BJ (cell line): ENCODE measurements around the gene PATJ. TPM values are rescaled to one million over a fixed set of nuclear protein-coding genes. Genes with fewer than 3 reads are reported as not detected.

Source experiments
- CTCF ChIA-PET: fragments of 350-600 bp; formaldehyde crosslinking; extraction: SDS; loops from one replicate; lab custom pipeline; 2021; ENCODE audit warnings: antibody characterized with exemption, inconsistent platforms; lab: Yijun Ruan, JAX
- POLR2A ChIA-PET: fragments of 300-600 bp; sonication (Branson Sonifier 250); formaldehyde crosslinking; extraction: SDS; loops from one replicate; lab custom pipeline; 2021; ENCODE audit warnings: antibody characterized with exemption; lab: Charles Lee
- DNase-seq: peaks from one replicate; pipeline ENCODE4 v3.0.0-alpha.2; 2011; ENCODE audit warnings: low read depth
- H3K27me3 ChIP-seq: 2 replicates; pipeline ENCODE4 v1.6.0; 2011; ENCODE audit warnings: low read length; ENCODE audit not compliant: control insufficient read depth, insufficient read depth
- H3K36me3 ChIP-seq: 2 replicates; pipeline ENCODE4 v1.5.1; 2011; ENCODE audit warnings: low read length; ENCODE audit not compliant: control insufficient read depth, insufficient read depth
- H3K4me3 ChIP-seq: 2 replicates; pipeline ENCODE4 v1.5.1; 2011; ENCODE audit warnings: low read depth, mild to moderate bottlenecking, control low read depth, low read length
- CTCF ChIP-seq: IDR thresholded peaks from 2 replicates; pipeline ENCODE4 v1.5.1; 2011; ENCODE audit warnings: low read depth, mild to moderate bottlenecking, control low read depth, inconsistent platforms, low read length, moderate library complexity; ENCODE audit not compliant: insufficient read depth
- polyA plus RNA-seq: library from polyadenylated mRNA; depleted of rRNA; stranded (reverse); fragments of >200 nt; gene quantifications from 2 replicates; pipeline ENCODE4 v1.2.3, GENCODE V29; 2011

Gene PATJ
- polyA plus RNA-seq, 1 experiment: 3.0 TPM

DNA sequence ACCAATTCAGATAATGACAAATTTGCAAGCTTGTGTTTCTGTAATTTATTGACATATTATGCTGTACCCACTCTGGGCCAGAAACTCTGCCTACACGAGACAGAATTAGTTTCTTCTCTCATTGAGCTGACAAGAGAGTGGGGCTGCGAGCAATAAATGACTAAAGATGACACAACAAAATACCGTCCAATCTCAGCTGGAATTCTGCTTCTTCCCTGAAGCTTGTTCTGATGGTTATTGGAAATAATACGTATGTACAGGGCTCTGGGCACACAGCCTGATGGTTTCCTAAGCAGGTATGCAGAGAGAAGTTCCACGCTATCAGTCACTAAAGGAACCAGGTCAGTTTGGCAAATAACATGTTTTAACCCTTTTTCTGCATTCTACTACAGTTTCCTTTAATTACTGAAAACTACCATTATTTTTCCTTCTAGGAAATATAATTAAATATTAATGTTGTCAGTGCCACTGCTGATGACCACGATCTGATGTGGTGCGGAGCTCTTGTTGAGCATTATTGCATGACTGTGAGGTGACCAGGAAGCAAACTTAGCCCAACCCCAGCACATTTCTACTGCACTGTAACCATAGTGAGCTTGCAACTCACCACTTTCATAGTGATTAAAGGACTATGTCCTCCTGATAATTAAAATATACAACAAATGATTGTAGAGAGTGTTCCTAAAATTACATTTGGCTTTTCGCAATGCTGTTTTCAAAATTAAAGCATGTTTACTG lies 231.0 kb downstream of the PATJ start:
- DNase-seq: no peak
- no peak for TF ChIP-seq CTCF
- H3K27me3 ChIP-seq: no peaks in the 10 kb centered on the region
- no peaks in the 10 kb centered on the region for H3K36me3 ChIP-seq
- CTCF ChIA-PET: interaction anchor here (1.0 kb wide), 1 partner anchor 13 kb away, joined by 4 read pairs; no protein-coding TSS in a partner anchor
- POLR2A ChIA-PET: no interaction called here
- H3K4me3 ChIP-seq: no peak overlapping the region

- no peak for TF ChIP-seq CTCF
- POLR2A ChIA-PET: no interaction called here
- no peak for DNase-seq
- Histone ChIP-seq H3K27me3 (no peaks in the 10 kb centered on the region), H3K4me3 (no peak overlapping the region), H3K36me3 (no peaks in the 10 kb centered on the region)
- CTCF ChIA-PET: no interaction called here
Observed at GRCh38 chr1:61975638-61976037, 233.4 kb downstream of the PATJ start.

DNA sequence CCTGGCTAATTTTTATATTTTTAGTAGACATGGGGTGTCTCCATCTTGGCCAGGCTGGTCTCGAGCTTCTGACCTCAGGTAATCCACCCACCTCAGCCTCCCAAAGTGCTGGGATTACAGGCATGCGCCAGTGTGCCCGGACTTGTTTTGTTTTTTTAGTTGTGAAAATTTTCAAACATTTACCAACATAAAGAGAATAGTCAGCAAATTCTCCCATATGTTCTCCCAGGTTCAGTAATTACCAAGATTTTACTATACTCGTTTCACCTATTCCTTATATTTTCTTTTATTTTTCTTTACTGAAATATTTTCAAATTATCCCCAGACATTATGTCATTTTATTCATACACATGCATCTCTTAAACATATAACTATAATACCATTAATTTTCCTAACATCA lies 234.3 kb downstream of the PATJ start:
- Histone ChIP-seq H3K27me3 (no peaks in the 10 kb centered on the region), H3K36me3 (no peaks in the 10 kb centered on the region), H3K4me3 (no peak overlapping the region)
- no peak for DNase-seq
- no peak for TF ChIP-seq CTCF
- POLR2A ChIA-PET: no interaction called here
- CTCF ChIA-PET: no interaction called here

- no peak for DNase-seq
- no peak for TF ChIP-seq CTCF
- POLR2A ChIA-PET: no interaction called here
Observed at GRCh38 chr1:61978796-61979195, 236.5 kb downstream of the PATJ start.

DNA sequence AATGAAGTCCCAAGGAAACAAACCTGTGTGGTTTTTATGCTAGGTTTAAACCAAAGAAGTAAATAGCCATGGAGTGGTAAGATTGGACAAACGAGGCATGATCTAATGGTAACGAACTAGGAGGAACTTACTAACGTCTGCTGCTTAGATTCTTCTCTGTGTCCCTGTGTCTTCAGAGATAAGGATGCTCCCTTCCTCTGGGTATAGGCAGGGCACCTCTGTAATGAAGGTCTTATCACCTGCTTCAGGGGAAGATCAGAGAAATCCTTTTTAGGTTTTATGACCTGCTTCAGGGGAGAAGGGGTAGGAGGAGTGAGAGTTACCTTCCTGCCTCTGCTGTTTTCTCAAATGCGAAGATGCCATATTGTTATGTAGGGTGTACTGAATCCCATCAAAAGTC lies 237.4 kb downstream of the PATJ start:
- CTCF ChIA-PET: no interaction called here
- no peak for TF ChIP-seq CTCF
- H3K27me3 ChIP-seq: no peaks in the 10 kb centered on the region
- no peak for DNase-seq
- no peaks in the 10 kb centered on the region for H3K36me3 ChIP-seq
- POLR2A ChIA-PET: no interaction called here
- H3K4me3 ChIP-seq: no peak overlapping the region

More at GRCh38 chr1:61978796-61979195, 236.5 kb downstream of the PATJ start:
- no peaks in the 10 kb centered on the region for H3K27me3 ChIP-seq
- H3K4me3 ChIP-seq: no peak overlapping the region
- CTCF ChIA-PET: no interaction called here
- H3K36me3 ChIP-seq: no peaks in the 10 kb centered on the region
